Stimulated activated CD8-positive, alpha-beta memory T cell treated with anti-CD3 and anti-CD28 coated beads, Interleukin-12 subunit alpha, Interleukin-12 subunit beta, amount 100 ng/mL, for 24 hours (primary cell): ENCODE results near the gene CAVIN2.

ENCODE experiments used
- DNase-seq: peaks from one replicate; pipeline ENCODE4 v3.0.0-alpha.2; 2020; ENCODE audit errors: extremely low read depth

Gene CAVIN2

DNA sequence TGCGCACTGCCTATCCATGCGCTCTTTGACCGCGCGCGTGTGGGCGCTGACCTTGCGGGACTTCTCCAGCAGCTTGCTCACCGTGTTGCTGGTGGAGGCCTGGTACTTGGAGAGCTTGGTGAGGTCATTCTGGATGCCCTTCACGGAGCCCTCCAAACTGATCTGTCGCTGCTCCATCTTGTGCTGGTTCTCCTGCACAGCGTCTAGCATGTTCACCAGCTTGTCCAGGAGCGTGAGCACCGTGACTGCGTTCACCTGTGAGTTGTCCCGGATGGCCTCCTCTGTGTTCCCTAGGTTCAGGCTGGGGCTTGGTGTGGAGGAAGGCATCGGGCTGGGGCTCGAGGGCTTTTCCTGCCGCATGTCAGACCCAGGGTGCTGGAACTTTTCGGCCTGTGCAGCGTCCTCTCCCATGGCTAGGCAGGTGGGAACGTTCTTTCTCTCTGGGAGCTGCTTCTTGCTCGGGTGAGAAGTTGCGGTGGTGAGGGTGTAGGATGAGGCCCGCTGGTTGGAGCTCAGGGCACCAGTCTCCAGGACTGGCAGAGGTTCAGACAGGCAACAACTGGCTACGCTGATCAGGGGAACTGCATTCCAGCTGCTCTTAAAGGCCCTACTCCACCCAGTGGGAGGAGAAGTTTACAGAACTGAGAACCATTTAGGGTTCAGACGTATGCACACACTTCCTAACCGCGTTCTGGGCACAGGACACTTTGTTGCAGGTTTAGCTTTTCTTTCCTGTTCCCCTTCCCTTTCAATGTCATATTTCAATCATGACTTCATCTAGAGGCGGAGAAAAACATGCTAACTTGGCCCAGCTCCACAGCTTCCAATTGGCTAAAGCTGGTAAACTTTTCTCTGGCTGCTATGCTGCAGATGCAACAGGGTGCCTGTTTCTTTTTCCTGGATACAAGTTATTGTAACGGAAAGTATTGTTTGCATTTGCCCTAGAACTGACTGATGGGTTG is at the start of gene CAVIN2:
Gene CAVIN2, minus strand, starts transcription at position 574 of the 962 bp plus-strand sequence. Its CDS starts 163 bp downstream, at position 411.
- no peak for DNase-seq

- no peak for DNase-seq
Measured at GRCh38 chr2:191895743-191896142, 48.9 kb upstream of the CAVIN2 start.

DNA sequence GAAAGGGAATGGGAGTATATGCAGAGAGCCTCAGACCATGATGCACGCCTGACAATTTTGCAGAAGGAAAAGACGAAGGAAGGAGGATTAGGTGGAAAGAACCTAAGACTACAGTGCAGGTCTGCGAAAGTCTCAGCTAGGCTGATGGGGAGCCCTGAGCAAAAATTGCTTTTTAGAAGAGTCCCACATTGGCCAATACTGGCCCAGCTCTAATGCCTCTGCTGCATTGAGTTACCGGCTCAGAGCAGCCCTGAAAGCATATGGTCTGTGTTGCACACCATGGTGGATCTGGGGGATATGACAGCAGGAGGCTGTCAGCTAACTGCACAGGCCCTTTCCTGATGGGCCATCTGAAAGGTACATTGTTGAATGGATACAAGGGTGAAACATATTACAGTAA is 48.3 kb upstream of the CAVIN2 start:
- DNase-seq = no peak

DNA sequence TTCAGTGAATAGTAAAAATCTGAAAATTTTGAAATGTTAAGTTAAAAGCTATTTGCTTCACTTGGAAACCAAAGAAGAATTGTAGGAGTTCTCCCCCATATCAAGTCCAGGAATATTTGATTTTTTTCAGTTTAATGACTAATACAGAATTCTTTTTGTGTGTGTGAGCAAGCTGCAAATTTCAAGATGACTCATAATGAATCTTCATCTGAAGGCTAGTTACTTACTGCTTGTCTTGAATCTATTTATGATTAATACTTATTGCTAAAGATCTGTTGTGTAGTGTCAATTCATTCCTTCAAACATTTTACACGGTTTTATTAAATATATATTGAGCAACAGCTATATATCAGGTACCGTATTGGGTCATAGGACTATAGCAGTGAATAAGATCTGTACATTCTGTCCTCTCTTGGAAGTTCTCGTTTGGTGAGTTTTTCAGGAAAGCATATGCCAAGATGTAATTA is 47.8 kb upstream of the CAVIN2 start:
- DNase-seq = no peak

DNA sequence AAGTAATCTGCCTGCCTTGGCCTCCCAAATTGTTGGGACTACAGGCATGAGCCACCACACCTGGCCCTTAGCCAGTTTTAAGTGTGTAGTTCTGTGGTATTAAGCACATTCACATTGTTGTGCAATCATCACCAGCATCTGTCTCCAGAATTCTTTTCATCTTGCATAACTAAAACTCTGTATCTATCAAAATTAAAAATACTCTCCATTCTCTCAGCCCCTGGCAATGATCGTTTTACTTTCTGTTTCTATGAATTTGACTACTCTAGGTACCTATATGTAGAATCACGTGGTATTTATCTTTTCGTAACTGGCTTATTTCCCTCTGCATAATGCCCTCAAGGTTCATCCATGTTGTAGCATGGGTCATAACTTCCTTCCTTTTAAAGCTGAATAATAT is 45.5 kb upstream of the CAVIN2 start:
- DNase-seq = no peak

DNA sequence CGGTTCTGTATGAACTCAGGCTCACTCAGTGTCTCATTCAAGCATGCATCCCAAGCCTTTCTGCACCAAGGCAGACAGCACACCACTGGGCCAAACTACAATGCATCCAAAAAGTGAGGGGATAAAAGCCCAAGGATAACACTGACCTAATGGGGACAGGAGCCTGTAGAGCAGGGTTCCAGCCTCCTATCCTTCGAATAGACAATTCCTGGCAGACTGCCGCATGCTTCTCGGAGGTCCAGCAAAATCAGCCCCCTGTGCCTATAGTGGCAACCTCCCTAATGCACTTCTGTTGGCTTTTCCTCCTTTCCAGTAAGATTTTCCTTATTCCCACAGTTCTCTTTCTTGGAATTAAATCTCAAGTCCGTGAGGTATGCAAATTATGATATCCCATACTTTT is 44.8 kb upstream of the CAVIN2 start:
- DNase-seq = no peak

DNA sequence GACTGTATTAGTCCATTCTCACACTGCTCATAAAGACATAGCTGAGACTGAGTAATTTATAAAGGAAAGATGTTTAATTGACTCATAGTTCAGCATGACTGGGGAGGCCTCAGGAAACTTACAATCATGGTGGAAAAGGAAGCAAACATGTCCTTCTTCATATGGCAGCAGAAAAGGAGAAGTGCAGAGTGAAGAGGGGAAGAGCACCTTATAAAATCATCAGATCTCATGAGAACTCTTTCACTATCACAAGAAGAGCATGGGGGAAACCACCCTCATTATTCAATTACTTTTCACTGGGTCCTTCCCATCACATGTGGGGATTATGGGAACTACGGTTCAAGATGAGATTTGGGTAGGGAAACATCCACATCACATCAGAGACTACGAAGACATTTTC is 43.0 kb upstream of the CAVIN2 start:
- no peak for DNase-seq

DNA sequence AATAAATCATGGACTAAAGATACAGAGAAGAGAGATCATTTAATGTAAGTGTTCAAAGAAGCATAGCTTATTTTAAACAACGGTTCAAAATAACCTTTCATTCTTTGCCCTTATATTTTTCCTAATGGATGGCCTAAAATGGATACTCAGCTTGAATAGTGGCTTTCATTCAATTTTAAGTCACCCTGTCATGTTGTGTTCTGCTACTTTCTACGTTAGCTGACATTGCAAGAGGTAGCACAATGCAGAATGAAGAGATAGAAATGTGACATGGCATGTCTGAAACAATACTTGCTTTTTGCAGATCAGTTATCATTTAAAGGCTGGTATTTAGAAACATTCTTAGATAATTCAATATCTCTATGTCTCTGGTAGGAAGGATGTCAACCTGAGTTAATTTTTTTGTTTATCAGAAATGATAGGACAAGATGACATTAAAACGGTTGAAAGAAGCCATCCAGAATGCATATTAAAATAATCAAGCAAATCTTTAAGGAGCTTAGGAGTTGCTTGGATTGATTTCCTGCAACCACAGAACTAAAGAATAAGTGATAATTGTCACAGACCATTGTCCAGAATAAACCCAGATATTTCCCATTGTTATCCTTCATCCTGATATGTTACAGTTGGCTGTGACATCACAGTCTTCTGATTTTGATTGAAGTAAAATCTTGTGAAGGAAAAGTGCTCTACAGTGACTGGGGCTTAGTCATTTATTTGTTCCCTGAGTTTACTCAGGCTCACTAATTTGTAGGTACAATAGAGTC is 41.7 kb upstream of the CAVIN2 start:
- no peak for DNase-seq

GRCh38 chr2:191885650-191886049 is 38.8 kb upstream of the CAVIN2 start:
- DNase-seq = no peak

DNA sequence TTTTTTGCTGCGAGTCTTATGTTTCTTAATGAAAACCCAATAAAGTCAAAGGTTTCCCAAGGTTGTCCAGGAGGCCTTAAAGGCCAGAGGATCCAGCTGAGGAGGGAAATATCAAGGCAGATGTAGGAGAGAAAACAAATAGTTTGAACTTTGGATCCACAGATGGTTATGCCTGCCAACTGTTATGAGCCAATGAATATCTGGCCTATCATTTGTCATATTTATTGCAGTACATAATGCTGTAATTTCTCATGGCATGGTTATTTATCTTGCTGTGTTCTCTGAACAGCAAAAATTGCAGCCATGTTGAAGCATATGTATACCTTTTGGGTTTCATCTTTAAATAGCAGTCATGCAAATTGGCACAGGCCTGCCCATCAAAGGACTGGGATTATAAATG is 38.2 kb upstream of the CAVIN2 start:
- no peak for DNase-seq

GRCh38 chr2:191881982-191882816 is 35.3 kb upstream of the CAVIN2 start:
- no peak for DNase-seq

DNA sequence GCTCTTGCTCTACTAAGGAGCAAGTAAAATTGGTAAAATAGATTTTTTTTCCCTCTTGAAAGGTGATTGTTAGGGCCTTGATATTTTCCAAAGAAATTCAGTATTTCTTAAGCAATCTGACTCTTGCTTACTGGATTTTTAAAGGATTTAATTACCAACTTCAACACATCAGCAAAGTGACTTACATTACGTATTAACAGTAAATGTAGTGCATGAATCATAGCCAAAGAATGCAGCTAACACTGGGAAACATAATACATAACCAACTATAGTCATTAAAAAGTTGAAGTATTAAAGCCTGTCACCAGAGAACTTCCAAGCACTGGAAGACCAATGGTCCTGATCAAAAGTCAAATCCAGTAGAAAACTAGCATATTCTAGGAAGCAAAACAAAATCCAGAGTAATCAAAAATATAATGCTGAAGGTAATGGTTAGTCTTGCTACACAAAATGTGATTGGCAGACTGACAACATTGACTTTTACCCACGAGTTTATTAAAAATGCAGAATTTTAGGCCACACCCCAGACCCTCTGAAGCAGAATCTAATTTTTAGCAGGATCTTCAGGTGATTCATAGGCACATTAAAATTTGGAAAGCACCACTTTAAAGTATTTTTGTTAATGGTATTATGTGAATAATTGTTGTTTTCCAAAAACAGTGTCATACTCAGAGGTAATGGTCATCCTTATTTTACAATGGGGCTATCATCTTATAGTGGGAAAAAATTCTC is 31.8 kb upstream of the CAVIN2 start:
- no peak for DNase-seq

DNA sequence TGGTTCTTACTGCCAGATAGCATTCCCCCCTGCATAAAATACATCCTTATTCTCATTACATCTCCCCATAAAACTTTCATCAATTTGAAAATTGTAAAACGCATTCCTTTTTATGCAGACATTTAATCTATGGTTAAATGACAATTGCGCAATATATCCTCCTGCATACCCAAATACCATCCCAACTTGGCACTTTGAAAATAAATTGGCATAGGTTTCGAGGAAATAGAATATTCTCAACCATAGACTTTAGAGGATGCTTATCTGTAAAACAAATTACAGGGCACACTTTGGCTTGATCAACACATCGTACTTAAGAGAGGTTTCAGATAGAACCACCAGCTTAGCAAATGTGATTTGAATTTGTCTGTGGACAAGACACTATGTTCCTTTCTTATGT is 31.0 kb upstream of the CAVIN2 start:
- DNase-seq = no peak

- no peak for DNase-seq
Measured at GRCh38 chr2:191875859-191876258, 29.0 kb upstream of the CAVIN2 start.

DNA sequence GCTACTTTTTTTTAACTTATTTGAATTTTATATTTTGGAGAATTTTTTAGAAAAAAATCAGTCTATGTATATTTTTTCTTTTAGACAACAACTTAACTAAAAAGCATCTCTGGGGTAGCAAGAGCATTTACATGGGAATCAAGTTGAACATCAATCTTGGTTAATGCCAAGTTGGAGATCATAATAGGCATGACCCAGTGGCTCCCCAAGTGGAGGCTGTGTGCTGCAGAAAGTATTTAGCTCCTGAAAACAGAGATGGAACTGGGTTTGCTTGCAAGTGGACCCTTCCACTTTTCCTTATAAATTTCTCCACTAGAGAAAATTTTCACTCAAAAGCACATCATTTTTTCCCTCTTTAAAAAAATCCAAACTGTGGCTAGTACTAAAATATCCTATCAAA is 23.9 kb upstream of the CAVIN2 start:
- DNase-seq = no peak

- no peak for DNase-seq
Measured at GRCh38 chr2:191869781-191870180, 22.9 kb upstream of the CAVIN2 start.

DNA sequence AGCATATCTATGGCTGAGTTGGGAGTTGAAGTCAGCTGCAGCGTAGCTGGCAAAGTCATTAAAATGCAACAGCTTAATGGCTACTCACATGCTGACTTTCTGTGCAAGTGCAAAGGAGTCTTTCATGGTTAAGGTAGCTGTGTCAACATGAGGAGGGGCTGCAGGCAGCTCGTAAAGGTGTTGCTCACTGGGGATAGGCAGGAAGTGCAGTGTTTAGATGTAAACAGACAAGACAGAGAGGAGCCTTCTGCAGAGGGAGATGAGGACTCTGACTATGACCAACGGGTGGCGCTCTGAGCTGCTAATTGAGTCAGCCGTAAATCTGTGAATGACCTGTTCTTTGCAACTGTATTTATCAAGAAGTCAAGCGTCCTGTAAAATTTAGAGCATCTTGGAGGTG is 22.3 kb upstream of the CAVIN2 start:
- DNase-seq = no peak

DNA sequence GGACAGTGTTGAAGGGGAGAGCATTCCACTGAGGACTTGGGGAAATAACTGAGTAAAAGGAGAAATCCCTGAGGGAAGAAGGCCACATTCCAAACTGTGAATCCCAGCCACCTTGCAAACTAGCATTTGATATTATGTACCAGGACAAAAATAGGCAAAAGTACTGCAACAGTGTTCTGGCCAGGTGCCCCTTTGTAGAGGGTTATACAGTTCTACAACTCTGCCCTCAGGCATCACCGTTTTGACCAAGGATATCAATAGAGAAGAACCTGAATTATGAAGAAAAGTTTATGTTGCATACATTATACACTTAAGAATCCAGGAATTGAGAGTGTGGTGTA is 20.6 kb upstream of the CAVIN2 start:
- DNase-seq = no peak

GRCh38 chr2:191866675-191867506 is 20.0 kb upstream of the CAVIN2 start:
- no peak for DNase-seq

DNA sequence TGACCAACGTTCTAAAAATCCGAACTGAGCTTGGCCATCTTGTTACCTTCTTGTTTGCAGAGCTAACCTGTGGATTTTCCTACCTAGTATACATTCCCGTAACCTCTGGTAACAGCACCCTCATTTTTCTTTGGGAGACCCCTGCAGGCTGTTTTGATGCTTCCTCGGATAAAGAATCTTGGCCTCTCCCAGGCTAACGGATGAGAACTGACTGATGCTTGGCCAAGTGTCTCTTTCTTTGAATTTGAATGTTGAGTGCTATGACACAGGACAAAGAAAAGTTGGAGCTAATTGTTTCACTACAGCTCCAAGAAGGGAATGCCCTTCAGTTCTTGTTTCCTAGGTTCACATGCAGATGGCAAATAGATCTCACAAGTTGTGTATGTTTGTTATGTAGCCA is 19.3 kb upstream of the CAVIN2 start:
- no peak for DNase-seq
